RPMI7951 (cell line): Measurements from ENCODE around the gene RFC1. TPM values are rescaled to one million over a fixed set of nuclear protein-coding genes. Genes with fewer than 3 reads are reported as not detected.
"Not testable (repeated sequence)": the region's sequence is repeated elsewhere in the genome, so short reads cannot be mapped to it uniquely, and the experiment has no call there.

Source experiments
- DNase-seq: peaks from one replicate; pipeline ENCODE4 v3.0.0-alpha.2; 2012; ENCODE audit warnings: low read depth
- total RNA-seq: library from RNA; depleted of rRNA; stranded (reverse); fragments of >200 nt; shearing (Covaris generic); gene quantifications from 2 replicates; pipeline ENCODE4 v1.2.3, GENCODE V29; 2014; rRNA removed

The RFC1 gene
- 30.1 and 42.7 TPM in 2 replicates for total RNA-seq

DNA sequence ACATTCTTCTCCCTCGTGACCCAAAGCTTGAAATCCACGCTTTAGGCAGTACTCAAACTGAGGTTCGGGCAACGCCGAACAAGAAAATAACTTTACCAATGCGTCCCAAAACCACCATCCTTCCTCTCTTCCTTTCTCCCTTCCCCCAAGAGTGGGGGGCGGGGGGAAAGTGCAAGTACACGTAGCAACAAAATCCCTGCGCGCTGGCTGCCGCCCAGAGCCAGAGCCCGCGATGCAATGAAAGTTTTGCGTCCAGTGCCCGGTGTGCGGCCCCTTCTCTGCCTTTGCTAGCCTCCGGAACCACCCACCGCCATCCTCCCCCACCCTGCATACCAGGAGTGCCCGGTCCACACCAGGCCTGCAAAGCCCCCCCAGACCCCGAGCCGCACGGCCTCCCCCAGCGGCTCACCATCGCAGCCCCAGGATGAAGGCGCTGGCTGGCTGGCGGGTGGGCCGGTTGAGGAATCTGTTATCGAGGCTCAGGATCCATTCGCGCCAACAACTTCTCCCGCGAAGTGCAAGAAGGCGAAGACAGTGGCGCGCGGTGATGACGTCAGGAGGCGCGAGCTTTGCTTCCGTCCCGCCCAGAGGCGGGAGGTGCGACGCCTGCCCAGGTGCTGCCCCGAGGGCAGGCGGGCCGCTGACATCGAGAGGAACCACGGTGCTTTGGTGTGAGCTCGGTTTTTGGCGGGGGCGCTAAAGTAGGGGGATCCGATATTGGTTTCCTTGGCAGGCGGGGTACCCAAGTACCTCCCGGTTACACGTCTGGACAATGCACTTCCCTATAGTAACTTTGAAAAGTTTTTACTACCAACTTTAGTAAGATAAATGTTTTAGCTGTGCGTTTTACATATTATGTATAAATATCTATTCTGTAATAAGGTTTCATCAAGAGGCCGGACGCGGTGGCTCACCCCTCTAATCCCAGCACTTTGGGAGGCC, at the start of gene RFC1:
Gene RFC1 (minus strand): TSS at position 533 of the 942 bp plus-strand sequence. CDS start 121 bp downstream, at position 412.
- DNase-seq = peak; percentile 86

DNA sequence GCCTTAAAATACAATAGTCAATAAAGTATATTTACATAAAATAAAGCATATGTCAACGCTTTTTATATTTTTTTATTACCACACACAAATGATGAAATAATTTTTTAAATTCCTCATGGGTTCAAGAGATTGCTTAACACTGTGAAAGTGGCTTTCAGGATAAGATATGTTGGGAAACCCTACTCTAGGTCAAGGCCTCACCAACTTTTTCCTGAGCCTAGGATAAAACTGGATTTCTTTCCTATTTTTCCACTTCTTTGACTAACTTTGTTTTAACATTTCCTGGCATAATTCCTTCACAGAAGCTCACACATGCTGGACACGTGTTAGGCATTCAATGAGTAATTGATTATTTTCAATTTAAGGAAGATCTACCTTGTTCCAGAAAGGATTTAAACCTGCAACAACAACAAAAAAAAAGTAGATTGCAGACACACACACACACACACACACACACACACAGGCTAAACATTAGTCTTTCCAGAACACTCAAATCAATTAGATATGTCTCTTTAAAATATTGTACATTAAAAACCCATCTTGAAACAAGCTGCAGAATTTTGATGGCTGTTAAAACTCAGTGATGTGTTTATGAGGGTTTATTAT, 49.6 kb upstream of the RFC1 start:
- DNase-seq = no peak

GRCh38 chr4:39411561-39411960, 45.4 kb upstream of the RFC1 start:
- DNase-seq = not testable (repeated sequence)

DNA sequence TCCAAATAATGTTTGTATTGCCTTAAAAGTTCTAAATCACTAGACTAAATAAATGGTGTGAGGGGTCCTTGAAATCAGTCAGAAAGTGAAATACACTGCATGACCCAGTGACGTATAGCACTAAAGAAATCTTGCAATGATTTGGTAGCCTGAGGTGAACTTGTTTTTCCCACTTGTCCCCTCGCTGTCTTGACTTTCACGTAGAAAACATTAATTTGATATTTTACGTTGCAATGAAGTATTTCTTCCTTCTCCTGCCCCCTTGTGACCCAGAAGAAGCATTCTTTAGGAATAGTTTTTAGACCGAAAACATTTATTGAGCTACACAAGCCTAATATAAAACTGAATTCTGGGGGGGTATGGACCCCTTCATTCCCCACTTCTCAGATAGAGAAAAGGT, 44.3 kb upstream of the RFC1 start:
- no peak for DNase-seq

DNA sequence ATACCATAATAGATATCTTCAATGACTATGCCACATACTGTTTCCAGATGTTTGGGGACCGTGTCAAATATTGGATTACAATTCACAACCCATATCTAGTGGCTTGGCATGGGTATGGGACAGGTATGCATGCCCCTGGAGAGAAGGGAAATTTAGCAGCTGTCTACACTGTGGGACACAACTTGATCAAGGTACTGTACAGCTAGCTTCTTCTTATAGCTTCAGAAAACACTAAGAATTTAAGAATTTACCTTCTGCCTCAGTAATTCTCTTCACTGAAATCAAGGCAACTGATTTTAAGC, 41.4 kb upstream of the RFC1 start:
- no peak for DNase-seq

DNA sequence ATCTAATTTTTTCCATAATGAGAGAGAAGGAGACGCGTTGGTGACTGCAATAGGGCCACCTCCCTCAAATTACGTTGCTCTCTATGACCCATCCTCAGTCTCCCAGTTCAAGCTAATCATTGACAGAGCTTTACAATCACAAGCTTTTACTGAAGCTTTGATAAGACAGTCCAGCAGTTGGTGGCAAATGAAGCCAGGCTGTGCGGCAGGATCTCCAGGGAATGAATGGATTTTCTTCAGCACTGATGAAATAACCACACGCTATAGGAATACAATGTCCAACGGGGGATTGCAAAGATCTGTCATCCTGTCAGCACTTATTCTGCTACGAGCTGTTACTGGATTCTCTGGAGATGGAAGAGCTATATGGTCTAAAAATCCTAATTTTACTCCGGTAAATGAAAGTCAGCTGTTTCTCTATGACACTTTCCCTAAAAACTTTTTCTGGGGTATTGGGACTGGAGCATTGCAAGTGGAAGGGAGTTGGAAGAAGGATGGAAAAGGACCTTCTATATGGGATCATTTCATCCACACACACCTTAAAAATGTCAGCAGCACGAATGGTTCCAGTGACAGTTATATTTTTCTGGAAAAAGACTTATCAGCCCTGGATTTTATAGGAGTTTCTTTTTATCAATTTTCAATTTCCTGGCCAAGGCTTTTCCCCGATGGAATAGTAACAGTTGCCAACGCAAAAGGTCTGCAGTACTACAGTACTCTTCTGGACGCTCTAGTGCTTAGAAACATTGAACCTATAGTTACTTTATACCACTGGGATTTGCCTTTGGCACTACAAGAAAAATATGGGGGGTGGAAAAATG, 40.8 kb upstream of the RFC1 start, which contains the start of gene KLB:
Gene KLB (plus strand): TSS at position 168 of the 821 bp plus-strand sequence. CDS start 20 bp downstream, at position 188.
- no peak for DNase-seq

DNA sequence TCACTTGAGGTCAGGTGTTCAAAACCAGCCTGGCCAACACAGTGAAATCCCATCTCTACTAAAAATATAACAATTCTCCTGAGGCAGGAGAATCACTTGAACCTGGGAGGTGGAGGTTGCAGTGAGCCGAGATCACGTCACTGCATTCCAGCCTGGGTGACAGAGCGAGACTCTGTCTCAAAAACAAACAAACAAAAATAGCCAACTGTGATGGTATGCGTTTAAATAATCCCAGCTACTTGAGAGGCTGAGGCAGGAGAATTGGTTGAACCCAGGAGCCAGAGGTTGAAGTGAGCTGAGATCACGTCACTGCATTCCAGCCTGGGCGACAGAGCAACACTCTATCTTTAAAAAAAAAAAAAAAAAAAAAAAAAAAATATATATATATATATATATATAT, 35.5 kb upstream of the RFC1 start:
- DNase-seq = not testable (repeated sequence)

GRCh38 chr4:39394706-39395105, 28.5 kb upstream of the RFC1 start:
- no peak for DNase-seq

- DNase-seq = no peak
These were observed 24.4 kb upstream of the RFC1 start for GRCh38 chr4:39390603-39391002.

DNA sequence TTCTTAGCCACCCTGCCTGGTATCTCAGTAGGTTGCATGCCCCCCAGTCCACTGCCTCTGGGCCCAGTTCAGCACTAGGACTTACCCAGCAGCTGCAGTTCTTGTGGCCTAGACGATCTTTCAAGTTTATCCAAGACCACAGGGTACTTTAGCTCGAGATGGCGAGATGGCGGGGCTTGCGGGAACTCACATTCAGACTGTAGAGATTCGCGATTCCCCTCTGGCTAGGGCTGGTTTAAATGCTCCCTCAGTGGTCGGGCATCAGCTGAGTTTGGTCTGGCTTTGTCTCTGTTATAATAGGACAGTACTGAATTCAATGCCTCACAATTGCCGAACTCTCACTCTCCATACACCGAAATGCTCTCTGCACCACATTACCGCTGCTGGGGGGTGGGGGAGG, 18.4 kb upstream of the RFC1 start:
- no peak for DNase-seq

GRCh38 chr4:39383690-39384089, 17.5 kb upstream of the RFC1 start:
- DNase-seq = no peak

DNA sequence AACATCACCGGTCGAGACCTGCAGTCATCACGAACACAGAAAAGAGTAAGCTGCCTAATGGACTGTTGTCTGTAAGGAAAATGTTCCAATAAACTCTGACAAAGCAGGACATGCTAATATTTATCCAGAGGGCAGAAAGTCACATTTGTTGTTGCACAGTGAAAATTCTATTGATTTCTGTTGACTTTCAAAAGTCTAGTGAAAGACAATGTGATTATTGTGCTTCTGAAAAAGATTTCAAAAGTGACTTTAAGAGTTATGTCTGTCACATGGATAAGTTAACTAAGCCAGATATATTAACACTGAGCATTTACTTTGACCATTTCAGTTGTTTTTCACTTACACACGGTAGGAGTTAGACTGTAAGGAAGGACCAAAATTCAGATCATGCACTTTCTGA, 9.3 kb upstream of the RFC1 start:
- DNase-seq = no peak

- not testable (repeated sequence) for DNase-seq
These were observed 5.0 kb upstream of the RFC1 start for GRCh38 chr4:39371209-39371608.

DNA sequence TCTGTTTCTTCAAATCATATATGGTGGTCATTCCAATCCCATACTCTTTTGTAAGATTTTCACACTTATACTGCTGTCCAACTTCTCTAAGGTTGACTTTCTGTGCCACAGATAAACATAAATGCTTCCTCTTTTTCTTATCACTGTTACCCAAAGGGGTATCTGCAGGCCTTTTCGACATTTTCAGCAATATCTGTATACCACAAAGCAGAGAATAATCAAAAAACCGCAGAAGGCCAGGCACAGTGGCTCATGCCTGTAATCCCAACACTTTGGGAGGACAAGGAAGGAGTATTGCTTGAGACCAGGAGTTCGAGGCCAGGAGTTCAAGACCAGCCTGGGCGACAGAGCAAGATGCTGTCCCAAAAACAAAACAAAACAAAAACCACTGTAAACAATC, 3.1 kb upstream of the RFC1 start:
- DNase-seq = no peak

DNA sequence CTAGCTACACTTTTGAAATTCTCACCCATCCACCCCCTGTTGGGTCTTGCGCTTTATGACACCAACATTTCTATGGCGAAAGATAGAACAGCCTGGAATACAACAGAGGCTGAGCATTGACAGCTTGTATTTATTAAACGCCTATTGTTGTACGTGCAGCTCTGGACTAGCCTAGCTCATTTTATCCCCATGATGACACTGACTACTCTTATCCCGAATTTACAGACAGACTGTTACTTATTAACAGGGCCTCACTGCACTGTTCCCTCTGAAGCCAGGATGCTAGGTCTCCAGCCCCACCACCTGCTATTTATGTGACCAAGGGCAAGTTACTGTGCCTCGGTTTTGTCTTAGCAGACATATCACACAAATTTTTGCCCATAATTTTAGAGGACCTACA, 1.0 kb upstream of the RFC1 start:
- no peak for DNase-seq

DNA sequence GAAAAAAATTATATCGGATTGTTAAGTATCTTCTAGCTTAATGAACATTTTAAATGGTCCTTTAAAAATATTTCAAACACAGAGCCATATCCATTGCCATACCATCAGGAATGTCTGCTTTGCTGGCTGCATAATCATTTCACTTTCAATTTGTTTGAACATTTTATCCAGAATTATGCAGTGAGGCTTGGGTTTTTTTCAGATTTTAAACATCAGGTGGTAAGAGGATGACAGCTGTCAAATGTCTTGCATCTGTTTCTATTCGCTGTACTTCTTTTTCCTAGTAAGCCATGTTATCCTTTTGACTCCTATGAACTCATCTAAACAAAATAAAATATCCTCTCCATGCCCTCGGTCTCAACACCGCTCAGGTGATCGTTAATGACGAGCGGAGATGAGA, 802 bp downstream of the RFC1 start:
- DNase-seq = no peak

DNA sequence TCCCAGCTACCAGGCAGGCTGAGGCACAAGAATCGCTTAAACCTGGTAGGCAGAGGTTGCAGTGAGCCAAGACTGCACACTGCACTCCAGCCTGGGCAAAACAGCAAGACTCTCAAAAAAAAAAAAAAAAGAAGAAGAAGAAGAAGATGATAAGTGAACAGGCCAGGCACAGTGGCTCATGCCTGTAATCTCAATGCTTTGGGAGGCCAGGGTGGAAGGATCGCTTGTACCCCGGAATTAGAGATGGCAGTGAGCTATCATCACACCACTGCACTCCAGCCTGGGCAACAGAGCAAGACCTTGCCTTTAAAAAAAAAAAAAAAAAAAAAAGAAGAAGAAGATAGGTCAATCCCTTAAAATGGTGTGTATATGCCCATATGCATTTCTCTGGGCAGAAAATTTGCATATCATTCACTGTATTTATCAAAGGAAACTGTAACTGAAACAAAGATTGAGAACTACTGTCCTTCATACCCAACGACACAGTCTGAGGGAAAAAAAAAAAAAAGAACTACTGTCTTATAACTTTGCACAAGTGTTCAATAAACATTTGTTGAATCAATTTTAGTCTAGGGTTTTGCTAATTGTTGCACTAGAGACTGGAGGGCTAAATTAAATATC, 2.3 kb downstream of the RFC1 start:
- DNase-seq = no peak

DNA sequence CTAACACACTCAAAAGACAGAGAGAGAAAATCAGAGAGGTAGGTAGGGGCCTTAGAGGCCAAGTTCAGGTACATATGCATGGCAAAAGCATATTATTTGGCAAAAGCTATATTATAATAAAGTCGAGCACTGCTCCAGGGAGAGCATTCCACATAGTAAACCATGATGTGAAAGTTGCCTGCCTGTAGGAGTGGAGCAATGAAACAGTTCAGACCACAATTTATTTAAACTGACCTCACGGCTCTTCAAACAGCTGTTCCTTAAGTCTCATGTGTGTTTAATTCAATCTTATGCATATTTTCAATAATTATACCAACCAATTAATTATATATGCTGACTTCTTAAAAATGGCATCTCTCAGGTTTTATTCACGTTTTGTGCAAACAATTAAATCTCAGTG, 3.3 kb downstream of the RFC1 start:
- no peak for DNase-seq

DNA sequence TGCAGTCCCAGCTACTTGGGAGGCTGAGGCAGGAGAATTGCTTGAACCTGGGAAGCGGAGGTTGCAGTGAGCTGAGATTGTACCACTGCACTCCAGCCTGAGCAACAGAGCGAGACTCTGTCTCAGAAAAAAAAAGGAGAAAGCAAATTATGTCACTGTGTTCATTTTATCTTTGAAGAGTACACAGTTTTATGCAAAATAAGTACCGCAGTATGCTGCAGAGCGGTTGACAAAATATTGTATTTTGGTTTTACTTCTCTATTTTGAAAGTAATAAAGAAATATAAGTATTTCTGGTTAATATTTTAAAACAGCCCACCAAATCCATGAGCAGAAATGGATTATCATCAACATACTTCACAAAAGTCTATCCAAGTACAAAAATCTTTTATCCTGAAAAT, 5.6 kb downstream of the RFC1 start:
- DNase-seq = not testable (repeated sequence)

DNA sequence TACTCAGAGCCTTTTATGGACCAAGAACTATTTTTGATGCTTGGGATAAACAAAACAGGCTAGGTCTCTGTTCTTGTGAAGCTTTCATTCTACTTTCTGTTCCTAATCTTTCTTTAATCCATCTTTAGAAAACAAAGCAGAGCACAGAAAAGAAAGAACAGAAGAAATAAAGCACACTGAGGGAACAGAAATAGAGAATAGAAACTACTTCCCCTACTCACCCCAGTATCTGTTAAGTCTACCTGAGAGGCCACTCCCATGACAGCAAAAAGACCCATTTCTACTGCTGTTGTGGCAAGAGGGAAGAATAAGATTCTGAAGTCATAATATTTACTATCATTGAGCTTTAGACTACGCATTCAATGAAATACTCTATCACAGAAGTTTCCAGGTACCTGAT, 9.2 kb downstream of the RFC1 start:
- no peak for DNase-seq

DNA sequence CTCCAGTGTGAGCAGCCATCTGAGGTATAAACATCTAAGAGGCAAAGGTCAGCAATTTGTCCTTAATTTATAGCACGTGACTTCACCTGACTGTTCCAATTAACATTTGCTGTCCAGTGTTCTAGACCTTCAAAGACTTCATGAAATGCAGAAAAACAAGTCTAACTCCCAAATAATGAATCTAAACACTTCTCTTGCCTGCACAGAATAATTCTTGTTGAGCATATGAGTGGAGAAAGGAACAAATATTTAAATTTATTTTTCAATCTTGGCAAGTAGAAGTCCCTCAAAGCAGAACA, 12.0 kb downstream of the RFC1 start:
- DNase-seq = no peak
